Measurements from ENCODE around the gene ADGRL2.

The ADGRL2 gene

GRCh38 chr1:81921344-81921743, 120.6 kb downstream of the ADGRL2 start:
- DNase-seq = no peak

- no peak for DNase-seq
Observed at GRCh38 chr1:81921851-81922462, 121.2 kb downstream of the ADGRL2 start.

GRCh38 chr1:81922955-81923354, 122.2 kb downstream of the ADGRL2 start:
- DNase-seq = no peak

GRCh38 chr1:81929106-81929505, 128.4 kb downstream of the ADGRL2 start:
- DNase-seq = no peak

GRCh38 chr1:81936853-81937252, 136.1 kb downstream of the ADGRL2 start:
- DNase-seq = no peak

- no peak for DNase-seq
Observed at GRCh38 chr1:81937791-81938450, 137.2 kb downstream of the ADGRL2 start.

GRCh38 chr1:81948495-81948894, 147.8 kb downstream of the ADGRL2 start:
- no peak for DNase-seq

- no peak for DNase-seq
Observed at GRCh38 chr1:81949421-81949820, 148.7 kb downstream of the ADGRL2 start.

- no peak for DNase-seq
Observed at GRCh38 chr1:81950037-81950436, 149.3 kb downstream of the ADGRL2 start.

GRCh38 chr1:81950591-81951244, 150.0 kb downstream of the ADGRL2 start:
- DNase-seq = no peak

- DNase-seq = no peak
Observed at GRCh38 chr1:81954534-81955020, 153.8 kb downstream of the ADGRL2 start.

- no peak for DNase-seq
Observed at GRCh38 chr1:81967951-81968350, 167.2 kb downstream of the ADGRL2 start.

- DNase-seq = no peak
Observed at GRCh38 chr1:81970416-81970815, 169.7 kb downstream of the ADGRL2 start.

GRCh38 chr1:81974222-81974841, 173.6 kb downstream of the ADGRL2 start:
- no peak for DNase-seq

GRCh38 chr1:81974883-81975555, 174.3 kb downstream of the ADGRL2 start:
- no peak for DNase-seq

GRCh38 chr1:81976539-81976938, 175.8 kb downstream of the ADGRL2 start:
- DNase-seq = no peak

- DNase-seq = no peak
Observed at GRCh38 chr1:81978945-81979344, 178.2 kb downstream of the ADGRL2 start.

- DNase-seq = no peak
Observed at GRCh38 chr1:81982523-81982922, 181.8 kb downstream of the ADGRL2 start.

GRCh38 chr1:81989524-81989923, 188.8 kb downstream of the ADGRL2 start:
- DNase-seq = no peak

GRCh38 chr1:81990241-81990640, 189.5 kb downstream of the ADGRL2 start:
- DNase-seq = no peak

- DNase-seq = no peak
Observed at GRCh38 chr1:81998165-81998564, 197.4 kb downstream of the ADGRL2 start.

- no peak for DNase-seq
Observed at GRCh38 chr1:81999364-81999763, 198.6 kb downstream of the ADGRL2 start.

- DNase-seq = no peak
Observed at GRCh38 chr1:82000221-82000620, 199.5 kb downstream of the ADGRL2 start.
